Measurements from ENCODE around the gene PPP1R2C.

PPP1R2C gene

DNA sequence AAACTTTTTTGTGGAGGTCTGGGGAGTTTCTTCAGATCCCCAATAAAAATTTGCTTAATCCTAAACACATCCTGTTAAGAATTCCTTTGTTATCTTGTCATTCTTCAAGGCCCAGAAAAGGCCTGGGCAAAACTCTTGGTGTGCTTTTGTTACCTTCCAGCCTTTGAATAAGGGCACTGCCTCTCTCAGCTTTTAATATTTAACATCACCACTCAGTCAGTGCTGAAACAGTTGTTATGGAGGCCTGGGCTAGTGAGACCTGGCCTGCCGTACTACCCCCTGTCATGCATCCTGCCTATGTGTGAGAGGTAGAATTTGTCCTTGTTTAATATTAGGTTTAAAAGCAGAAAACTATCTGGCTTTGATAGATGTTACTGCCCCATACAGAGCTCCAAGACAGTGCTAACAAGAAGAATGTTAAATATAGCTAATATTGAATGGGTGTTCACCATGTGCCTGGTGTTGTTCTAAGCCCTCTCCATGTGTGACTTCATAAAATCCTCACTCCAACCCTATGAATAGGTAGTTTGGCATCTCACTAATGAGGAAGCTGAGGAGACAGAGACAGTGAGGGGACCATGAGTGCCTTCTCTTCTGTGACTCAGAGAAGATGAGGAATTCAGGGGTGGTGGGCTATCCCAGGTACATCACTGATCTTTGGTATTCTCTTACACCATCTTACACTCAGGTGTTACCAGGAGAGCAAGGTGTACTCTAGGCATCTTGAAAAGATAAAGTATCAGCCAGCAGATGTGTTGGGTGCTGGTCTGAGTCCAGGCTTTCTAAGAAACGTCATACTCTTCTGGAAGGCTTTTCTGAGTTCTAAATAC, 6.2 kb downstream of the PPP1R2C start:
- no peak for DNase-seq (ENCODE audit: low spot score)
- no peak for TF ChIP-seq CTCF (IDR thresholded peaks at IDR 0.05; ENCODE audit: extremely low read depth, missing control alignments)

DNA sequence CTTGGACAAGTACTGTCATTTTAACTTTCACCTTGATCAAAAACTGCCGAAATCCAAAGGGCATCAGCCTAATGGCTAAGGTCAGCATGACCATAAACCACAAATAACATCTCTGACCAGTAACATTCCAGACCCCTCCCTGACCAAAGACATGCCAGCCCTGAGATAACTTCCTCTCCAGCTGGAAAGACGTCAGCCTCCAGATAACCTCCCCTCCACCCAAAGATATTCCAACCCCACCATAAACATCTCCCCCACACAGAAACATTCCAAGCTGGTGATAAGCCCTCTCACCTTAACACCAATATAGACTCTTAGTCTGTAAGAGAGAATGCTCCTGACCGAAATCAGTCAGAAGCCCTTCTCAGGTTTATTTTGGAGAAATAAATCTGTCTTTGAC, 7.4 kb downstream of the PPP1R2C start:
- TF ChIP-seq CTCF (IDR thresholded peaks at IDR 0.05; ENCODE audit: extremely low read depth, missing control alignments), result no peak
- DNase-seq (ENCODE audit: low spot score), result no peak

DNA sequence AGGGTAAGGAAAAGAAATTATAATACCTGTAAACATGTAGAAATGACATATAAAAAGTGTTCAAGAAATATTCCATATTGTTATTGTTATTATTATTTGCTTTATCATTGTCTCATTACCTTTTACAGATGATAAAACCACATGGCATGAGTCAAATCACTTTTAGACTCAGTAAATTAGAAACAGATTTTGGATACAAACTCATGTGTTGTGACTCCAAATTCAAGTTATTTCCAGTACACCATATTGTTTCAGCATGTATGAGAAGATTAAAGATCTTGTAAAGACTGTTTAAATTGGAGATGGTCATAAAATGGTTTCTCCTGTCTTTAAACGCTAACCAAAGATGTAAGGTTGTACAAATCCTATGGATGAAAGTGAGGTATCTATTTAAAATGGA, 18.1 kb downstream of the PPP1R2C start:
- no peak for TF ChIP-seq CTCF (IDR thresholded peaks at IDR 0.05; ENCODE audit: extremely low read depth, missing control alignments)
- no peak for DNase-seq (ENCODE audit: low spot score)

DNA sequence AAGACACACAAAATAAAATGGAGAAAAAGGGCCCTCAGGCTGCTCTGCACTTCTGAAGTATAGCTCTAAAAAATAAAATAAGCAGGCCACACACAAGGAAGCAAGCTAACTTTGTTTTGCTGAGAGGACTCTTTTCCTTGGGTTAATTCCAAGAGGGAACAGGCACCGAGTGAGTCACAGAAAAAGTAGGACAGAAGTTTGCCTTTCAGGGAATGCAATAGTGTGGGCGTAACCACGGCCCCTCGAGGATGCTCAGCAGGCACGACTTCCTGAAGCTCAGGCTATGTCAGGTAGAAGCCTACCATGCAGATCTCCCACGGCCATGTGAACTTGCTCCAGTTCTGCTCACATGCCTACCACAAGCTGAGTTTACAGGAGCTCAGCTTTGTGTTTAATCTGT, 22.1 kb downstream of the PPP1R2C start:
- no peak for TF ChIP-seq CTCF (IDR thresholded peaks at IDR 0.05; ENCODE audit: extremely low read depth, missing control alignments)
- DNase-seq (ENCODE audit: low spot score), result no peak

GRCh38 chrX:42754603-42755002, 23.4 kb downstream of the PPP1R2C start:
- no peak for TF ChIP-seq CTCF (IDR thresholded peaks at IDR 0.05; ENCODE audit: extremely low read depth, missing control alignments)
- DNase-seq (ENCODE audit: low spot score), result no peak

DNA sequence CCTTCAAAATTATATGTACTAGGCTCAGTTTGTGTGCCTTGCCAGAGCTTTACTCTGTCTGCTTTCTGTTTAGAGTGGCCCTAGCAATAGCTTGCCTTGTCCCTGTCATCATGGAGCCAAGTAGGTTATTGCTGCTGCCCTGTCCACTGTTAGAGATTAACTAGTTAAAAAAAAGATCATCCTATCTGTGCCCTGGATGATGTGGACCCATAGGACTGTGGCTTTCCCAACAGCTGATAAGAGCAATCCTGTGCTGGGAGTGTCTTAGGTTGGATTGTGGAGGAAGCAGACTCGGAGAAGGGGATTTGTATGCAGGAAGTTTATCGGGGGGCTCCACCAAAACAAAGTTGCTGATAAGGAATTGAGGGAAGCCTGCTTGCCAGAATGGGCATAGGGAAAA, 23.8 kb downstream of the PPP1R2C start:
- TF ChIP-seq CTCF (IDR thresholded peaks at IDR 0.05; ENCODE audit: extremely low read depth, missing control alignments), result no peak
- no peak for DNase-seq (ENCODE audit: low spot score)

DNA sequence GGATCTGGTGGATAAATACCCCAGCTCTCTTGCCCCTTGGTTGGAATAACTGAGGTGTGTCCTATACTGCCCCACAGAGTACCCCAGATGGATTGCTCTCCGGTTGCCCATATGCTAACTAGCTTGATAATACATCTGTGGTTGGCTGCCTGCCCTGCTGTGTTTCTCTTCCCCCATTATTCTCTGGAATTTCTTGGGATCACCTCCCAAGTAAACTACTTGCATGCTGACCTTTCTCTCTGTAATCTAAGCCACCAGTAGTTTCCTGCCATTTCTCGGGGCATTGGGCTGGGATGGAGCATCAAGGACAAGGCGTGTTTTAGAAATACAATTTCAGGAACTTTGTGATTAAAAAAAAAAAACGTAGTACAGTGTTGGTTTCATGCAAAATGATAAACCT, 25.2 kb downstream of the PPP1R2C start:
- no peak for DNase-seq (ENCODE audit: low spot score)
- no peak for TF ChIP-seq CTCF (IDR thresholded peaks at IDR 0.05; ENCODE audit: extremely low read depth, missing control alignments)

Measured in GM20000 (cell line).